Transverse colon (tissue), 4 donors: Measurements from ENCODE around the gene SETD3. TPM values are rescaled to one million over a fixed set of nuclear protein-coding genes. Genes with fewer than 3 reads are reported as not detected.

ENCODE experiments used
- DNase-seq: peaks from one replicate; pipeline ENCODE4 v3.0.0-alpha.2; 2019
- H3K27ac ChIP-seq, 4 donors: fragments of 200-600 bp; sonication (generic); 2 replicates each; pipeline ENCODE4 v1.5.1; 2016 to 2018; ENCODE audit warnings: inconsistent platforms in 4 of 4
- H3K27me3 ChIP-seq: fragments of 200-600 bp; sonication (generic); 2 replicates; pipeline ENCODE4 v1.5.1; 2017; ENCODE audit warnings: inconsistent platforms
- H3K36me3 ChIP-seq, 4 donors: fragments of 200-600 bp; sonication (generic); 2 replicates each; pipeline ENCODE4 v1.5.1; 2017 to 2019; ENCODE audit warnings: inconsistent platforms in 4 of 4
- H3K4me1 ChIP-seq, 4 donors: fragments of 200-600 bp; sonication (generic); 2 replicates each; pipeline ENCODE4 v1.5.1; 2017 to 2020; ENCODE audit warnings: inconsistent platforms in 4 of 4
- H3K4me3 ChIP-seq, 4 donors: fragments of 200-600 bp; sonication (generic); 1 replicate in 1 of 4; 2 replicates in 3 of 4; pipeline versions ENCODE4 v1.5.1 to v1.6.1; 2017 to 2019; ENCODE audit warnings: inconsistent platforms in 4 of 4
- H3K9me3 ChIP-seq, 2 donors: fragments of 200-600 bp; sonication (generic); 2 replicates each; pipeline ENCODE4 v1.5.1; 2017 to 2019; ENCODE audit warnings: inconsistent platforms in 2 of 2
- CTCF ChIP-seq, 5 experiments: fragments of 200-600 bp in 3 of 5; fragments of 450-650 bp in 2 of 5; sonication (generic) in 3 of 5; IDR thresholded peaks; 1 replicate in 2 of 5; 2 replicates in 3 of 5; pipeline ENCODE4 v1.5.1; 2016 to 2017; ENCODE audit warnings: antibody characterized with exemption in 5 of 5, inconsistent platforms in 3 of 5, mild to moderate bottlenecking in 2 of 5, moderate library complexity in 1 of 5
- EP300 ChIP-seq: sonication (generic); formaldehyde crosslinking; IDR thresholded peaks from one replicate; pipeline ENCODE4 v1.6.1; 2017; ENCODE audit warnings: antibody characterized with exemption, low read depth
- POLR2A ChIP-seq: fragments of 450-650 bp; IDR thresholded peaks from one replicate; pipeline ENCODE4 v1.6.1; 2016; ENCODE audit warnings: antibody characterized with exemption, mild to moderate bottlenecking, moderate library complexity
- POLR2AphosphoS5 ChIP-seq, 3 donors: sonication (generic); formaldehyde crosslinking; IDR thresholded peaks; one replicate each; pipeline ENCODE4 v1.6.1; 2016; ENCODE audit warnings: antibody characterized with exemption in 3 of 3
- WGBS, 2 donors: methylation state at CpG; one replicate each; pipeline ENCODE4 v1.1.5; 2018; ENCODE audit warnings: low coverage in 1 of 2; 5-methylcytosine and 5-hydroxymethylcytosine counted together
- in situ Hi-C, 4 donors: fragments of 200-750 bp; cut with MboI; loops; one replicate each; pipeline versions ENCODE4 v1.15.0 to v1.15.1; 2017; ENCODE audit warnings: low sequenced_read_pairs in 3 of 4, low pct_ligation_motif_present in 1 of 4, low pct_unique_long_range_greater_than_20kb in 1 of 4
- intact Hi-C: fragments of 100-400 bp; cut with DNase I; formaldehyde crosslinking; loops from one replicate; pipeline ENCODE4 v1.15.1; 2023; ENCODE audit warnings: low total_unique reads
- total RNA-seq, 4 donors: library from RNA; depleted of rRNA; stranded (reverse); fragments of >200 nt; gene quantifications; one replicate each; pipeline ENCODE4 v1.1.0, GENCODE V29; 2016

Gene SETD3
- total RNA-seq, 4 donors from 2014 or later, result 50.1 to 224 (median 68.8) TPM

GRCh38 chr14:99520571-99521081, 40.0 kb upstream of the SETD3 start:
- no peak for DNase-seq
- no peak overlapping the region for H3K27ac ChIP-seq
- TF ChIP-seq EP300, result no peak
- no peak for TF ChIP-seq POLR2AphosphoS5 (IDR thresholded peaks at IDR 0.05)
- TF ChIP-seq CTCF (IDR thresholded peaks at IDR 0.05), result no peak
- no peak for TF ChIP-seq POLR2A
- no peaks in the 10 kb centered on the region for H3K9me3 ChIP-seq
- intact Hi-C loops (no loop called here), in situ Hi-C loops (loop anchor here in 2 of 4 donors (5.0 to 25.0 kb wide), 2 partner anchors 92 to 97 kb away; partner anchors contain the start of gene CCDC85C (in 1 of the 2))
- H3K4me3 ChIP-seq, result no peak overlapping the region
- WGBS, 2 donors, result 87% methylated on average over 11 of the region's 11 CpGs; no CpG with 5 or more reads in 1 of the 2 donors
- no peaks in the 10 kb centered on the region for H3K36me3 ChIP-seq
- H3K27me3 ChIP-seq, result no peaks in the 10 kb centered on the region
- peaks cover 34 to 45% (median 38%) of the 10 kb centered on the region in 4 donors for H3K4me1 ChIP-seq

GRCh38 chr14:99519931-99520421, 39.3 kb upstream of the SETD3 start:
- H3K27ac ChIP-seq, result no peak overlapping the region
- no peaks in the 10 kb centered on the region for H3K36me3 ChIP-seq
- intact Hi-C loops, result loop anchor here (2.0 kb wide), 1 partner anchor 109 kb away; no protein-coding TSS in a partner anchor
- in situ Hi-C loops, result loop anchor here in 3 of 4 donors (5.0 to 25.0 kb wide), 3 partner anchors 92 to 112 kb away; partner anchors contain the start of gene CCDC85C (in 1 of the 3)
- no peak for DNase-seq
- no peak overlapping the region for H3K4me3 ChIP-seq
- H3K4me1 ChIP-seq, result peaks cover 27 to 39% (median 32%) of the 10 kb centered on the region in 4 donors
- 79% methylated on average over 6 of the region's 6 CpGs; no CpG with 5 or more reads in 1 of the 2 donors for WGBS, 2 donors
- no peaks in the 10 kb centered on the region for H3K27me3 ChIP-seq
- no peaks in the 10 kb centered on the region for H3K9me3 ChIP-seq
- TF ChIP-seq POLR2AphosphoS5 (IDR thresholded peaks at IDR 0.05), result no peak
- TF ChIP-seq CTCF (IDR thresholded peaks at IDR 0.05), result no peak
- no peak for TF ChIP-seq POLR2A
- TF ChIP-seq EP300, result no peak

- 88 to 94% methylated on average over 5 to 8 of the region's 8 CpGs for WGBS, 2 donors
- H3K4me1 ChIP-seq, result peaks cover 22 to 33% (median 26%) of the 10 kb centered on the region in 4 donors
Measured at GRCh38 chr14:99519347-99519881, 38.8 kb upstream of the SETD3 start.

More at GRCh38 chr14:99519347-99519881, 38.8 kb upstream of the SETD3 start:
- no peak for DNase-seq
- H3K36me3 ChIP-seq, result no peaks in the 10 kb centered on the region
- H3K27ac ChIP-seq, result no peak overlapping the region
- no peak for TF ChIP-seq POLR2A
- TF ChIP-seq POLR2AphosphoS5 (IDR thresholded peaks at IDR 0.05), result no peak
- no peak for TF ChIP-seq CTCF (IDR thresholded peaks at IDR 0.05)
- no peak for TF ChIP-seq EP300
- in situ Hi-C loops, result loop anchor here in 2 of 4 donors (5.0 to 25.0 kb wide), 2 partner anchors 93 to 113 kb away; partner anchors contain the start of gene CCDC85C (in 1 of the 2)
- H3K9me3 ChIP-seq, result no peaks in the 10 kb centered on the region
- intact Hi-C loops, result loop anchor here (2.0 kb wide), 1 partner anchor 109 kb away; no protein-coding TSS in a partner anchor
- no peak overlapping the region for H3K4me3 ChIP-seq
- no peaks in the 10 kb centered on the region for H3K27me3 ChIP-seq
